GM21619 (cell line): ENCODE measurements around the gene FNIP2.
"Not testable (repeated sequence)": the region's sequence is repeated elsewhere in the genome, so short reads cannot be mapped to it uniquely, and the experiment has no call there.

ENCODE experiments used
- ATAC-seq: cut with Tn5 transposase; IDR thresholded peaks from one replicate; pipeline ENCODE4 v1.9.1; 2021; ENCODE audit not compliant: unreplicated experiment

Gene FNIP2

DNA sequence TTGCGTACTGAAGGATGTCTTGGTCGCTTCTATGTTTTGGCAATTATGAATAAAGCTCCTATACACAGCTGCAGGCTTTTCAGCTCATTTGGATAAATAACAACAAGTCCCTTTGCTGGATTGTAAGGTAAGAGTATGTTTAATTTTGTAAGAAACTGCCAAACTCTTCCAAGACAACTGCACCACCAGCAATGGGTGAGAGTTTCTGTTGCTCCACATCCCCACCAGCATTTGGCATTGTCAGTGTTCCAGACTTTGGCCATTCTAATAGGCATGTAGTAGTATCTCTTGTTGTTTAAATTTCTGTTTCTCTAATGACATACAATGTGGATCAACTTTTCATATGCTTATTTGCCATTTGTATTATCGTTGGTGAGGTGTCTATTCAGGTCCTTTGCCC lies 44.3 kb downstream of the FNIP2 start:
- ATAC-seq = no peak

DNA sequence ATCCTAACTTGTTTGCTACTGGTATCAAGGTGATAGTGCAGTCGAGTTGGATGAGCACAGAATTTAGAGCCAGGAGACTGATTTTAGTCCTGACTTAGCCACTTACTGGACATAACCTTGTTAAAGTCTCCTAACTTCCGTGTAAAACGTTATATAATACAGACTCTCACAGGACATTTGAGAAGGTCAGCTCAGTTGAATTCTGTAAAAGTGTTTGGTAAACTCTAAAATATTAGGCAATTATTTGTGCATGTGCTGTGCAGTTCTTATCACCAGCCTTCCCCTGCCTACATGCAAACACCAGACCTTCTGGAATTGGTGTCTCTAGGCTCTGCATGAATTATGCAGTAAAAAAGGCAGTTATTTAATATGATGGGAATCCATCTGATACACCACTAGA lies 45.4 kb downstream of the FNIP2 start:
- no peak for ATAC-seq

DNA sequence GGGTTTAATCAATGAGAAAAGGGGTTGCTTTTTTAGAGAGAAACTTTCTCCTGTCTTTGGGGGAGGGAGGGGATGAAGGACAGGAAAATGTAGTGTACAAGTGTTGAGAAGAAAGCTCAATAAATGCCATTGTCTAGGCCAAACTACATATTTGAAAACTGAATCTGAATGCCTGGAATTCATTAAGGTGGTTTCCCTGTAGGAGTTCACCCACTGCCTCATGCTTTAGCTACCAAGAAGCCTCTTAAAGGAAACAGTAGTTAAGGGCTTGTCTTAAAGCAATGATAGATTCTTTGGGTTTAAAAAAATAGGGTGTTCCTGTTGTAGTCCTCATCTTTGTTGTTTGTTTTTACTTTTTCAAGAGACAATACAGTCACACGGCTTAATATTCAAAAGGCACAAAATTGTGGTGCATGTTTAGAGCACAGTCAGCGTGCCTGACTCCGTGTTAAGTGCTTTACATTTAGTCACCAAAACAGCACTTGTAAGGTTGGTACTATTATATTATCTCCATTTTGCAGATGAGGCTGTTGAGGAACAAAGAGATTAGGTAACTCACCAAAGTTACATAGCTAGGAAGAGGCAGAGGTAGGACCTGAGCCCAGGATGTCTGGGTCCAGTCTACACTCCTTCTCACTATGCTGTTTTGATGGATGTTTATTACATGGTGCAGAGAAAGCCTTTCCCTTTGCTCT lies 46.0 kb downstream of the FNIP2 start:
- ATAC-seq = no peak

DNA sequence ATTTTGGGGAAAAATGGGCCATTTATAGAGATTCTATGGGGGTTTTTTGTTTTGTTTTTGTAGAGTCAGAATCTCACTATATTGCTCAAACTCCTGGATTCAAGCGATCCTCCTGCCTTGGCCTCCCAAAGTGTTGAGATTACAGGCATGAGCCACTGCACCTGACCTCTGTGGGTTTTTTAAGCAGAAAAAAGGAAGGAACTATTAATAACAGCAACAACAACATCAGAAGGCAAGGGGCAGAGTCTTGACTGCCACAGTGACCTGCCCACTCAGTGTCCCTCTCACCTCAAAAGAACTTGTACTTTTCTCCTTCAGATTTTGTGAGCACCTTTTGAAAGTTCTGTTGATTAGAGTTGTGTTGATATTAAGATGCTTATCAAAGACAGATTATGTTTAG lies 48.1 kb downstream of the FNIP2 start:
- no peak for ATAC-seq

DNA sequence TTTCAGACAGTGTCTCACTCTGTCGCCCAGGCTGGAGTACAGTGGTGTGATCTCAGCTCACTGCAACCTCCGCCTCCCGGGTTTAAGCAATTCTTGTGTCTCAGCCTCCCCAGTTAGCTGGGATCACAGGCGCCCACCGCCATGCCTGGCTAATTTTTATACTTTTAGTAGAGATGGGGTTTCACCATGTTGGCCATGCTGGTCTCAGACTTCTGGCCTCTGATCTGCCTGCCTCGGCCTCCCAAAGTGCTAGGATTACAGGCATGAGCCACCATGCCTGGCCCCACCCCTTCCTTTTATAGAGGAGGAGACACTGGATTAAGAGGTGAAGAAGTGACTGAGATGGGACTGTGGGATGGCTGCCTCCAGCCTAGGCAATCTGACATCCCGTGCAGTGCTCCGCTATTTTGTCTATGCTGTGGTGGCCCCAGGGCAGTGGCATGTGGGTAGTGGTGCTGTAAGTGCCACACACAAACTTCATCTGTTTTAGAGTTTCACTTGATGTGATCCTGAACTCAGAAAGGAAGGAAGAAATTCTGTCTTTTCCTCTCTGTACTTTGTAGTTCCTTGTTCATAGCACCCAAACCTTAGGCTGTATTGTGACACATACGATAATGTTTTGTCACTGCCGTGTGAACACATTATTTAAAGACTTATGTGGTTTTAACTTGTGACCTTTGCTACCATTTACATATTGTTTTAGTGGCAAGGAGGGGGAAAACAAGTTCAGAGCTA lies 48.9 kb downstream of the FNIP2 start:
- ATAC-seq = peak; percentile 59

DNA sequence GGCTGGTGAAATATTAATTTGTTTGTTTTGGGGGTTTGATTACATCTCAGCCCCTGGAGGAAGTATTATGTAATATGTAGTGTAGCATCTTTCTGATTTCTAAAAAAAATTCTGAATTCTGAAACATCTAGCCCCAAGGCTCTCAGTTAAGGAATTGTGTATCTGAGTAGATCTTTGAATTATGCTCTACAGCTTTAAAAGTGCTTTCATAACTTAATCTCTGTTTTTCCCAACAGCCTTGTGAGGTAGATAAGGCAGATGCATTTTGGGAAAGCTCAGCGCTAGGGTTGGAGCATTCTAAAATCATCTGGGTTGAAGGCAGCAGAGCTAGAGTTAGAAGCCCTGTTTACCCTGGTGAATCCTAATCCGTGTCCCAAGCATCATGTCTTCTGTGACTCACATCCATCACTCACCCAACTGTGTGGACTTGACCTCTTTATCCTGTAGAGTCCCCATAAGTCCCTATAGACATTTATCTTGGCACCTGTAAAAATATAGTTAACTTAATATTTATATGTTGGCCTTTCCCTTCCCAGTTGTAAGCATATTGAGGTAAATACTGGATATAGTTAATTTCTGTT lies 49.8 kb downstream of the FNIP2 start:
- ATAC-seq = no peak

DNA sequence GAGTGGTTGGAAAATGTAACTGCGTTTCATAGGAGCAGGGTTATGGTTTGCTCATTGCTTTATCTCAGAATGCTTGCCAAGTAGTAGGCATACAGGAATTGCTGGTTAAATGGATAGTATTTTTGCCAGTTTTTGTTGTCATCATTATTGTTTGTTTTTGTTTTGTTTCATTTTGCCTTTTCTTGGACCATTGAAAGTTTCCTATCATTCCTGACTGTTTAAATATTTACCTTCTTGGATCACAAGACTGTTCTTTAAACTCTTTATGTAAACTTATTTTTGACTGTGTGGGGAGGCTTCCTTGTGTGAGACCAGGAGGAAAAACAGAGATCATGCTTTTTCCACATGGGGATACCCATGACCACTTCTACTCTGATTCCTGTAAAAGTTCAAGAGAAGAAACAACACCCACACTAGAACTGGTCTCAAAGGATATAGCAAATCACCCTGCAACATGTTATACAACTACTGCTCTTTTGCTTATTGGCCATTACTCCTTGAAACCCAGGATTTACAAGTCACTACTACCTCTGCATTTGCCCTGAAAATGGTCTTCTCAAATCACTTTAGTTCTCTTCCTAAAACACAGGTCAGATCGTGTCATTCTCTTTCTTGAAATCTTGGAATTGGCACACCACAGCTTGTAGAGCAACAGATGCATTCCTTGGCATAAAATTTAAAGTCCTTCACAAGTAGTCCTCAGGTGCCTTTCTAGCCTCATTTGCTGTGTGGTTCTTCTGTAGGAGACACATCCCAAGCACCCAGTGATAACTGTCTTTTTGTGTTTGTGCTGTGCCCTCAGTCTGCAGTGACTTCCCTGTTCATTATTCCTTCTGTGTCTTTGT lies 51.3 kb downstream of the FNIP2 start:
- no peak for ATAC-seq

DNA sequence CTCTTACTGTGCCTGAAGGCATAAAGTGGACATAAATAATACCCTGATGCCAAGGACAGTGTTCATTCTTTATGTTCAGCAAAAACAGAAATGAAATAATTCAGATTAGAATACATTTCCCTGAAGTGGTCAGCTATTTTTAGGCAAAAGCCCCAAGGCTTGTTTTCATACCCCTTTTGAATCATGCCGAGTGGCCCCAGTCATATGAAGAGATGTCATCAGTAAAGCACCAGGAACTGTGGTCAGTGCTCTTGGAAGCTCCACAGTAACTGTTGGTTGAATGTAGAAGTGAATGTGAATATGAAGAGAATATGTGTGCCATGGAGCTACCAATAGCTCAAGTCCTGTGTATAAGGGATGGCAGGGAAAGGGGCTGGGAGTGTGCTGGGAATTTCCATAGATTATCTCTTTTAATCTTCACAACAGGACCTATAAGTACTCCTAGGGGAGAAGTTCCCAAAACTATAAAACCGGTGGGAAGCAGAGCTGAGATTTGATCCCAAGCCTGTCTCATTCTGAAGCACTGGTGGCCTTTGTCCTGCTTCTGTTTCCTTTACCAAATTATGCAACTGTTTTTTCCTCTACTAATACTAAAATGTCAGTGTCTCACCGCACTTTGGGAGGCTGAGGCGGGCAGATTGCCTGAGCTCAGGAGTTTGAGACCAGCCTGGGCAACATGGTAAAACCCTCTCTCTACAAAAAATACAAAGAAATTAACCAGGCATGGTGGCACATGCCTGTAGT lies 52.6 kb downstream of the FNIP2 start:
- peak; percentile 38 for ATAC-seq

DNA sequence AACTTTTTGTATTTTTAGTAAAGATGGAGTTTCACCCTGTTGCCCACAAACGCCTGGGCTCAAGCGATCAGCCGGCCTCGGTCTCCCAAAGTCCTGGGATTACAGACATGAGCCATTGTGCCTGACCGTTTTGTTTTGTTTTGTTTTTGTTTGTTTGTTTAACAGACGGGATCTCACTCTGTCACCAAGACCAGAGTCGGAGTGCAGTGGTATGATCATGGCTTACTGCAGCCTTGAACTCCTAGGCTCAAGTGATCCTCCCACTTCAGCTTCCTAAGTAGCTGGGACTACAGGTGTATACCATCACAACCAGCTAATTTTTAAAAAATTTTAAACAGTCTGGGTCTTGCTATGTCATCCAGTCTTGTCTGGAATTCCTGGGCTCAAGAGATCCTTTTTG lies 53.5 kb downstream of the FNIP2 start:
- ATAC-seq = no peak

DNA sequence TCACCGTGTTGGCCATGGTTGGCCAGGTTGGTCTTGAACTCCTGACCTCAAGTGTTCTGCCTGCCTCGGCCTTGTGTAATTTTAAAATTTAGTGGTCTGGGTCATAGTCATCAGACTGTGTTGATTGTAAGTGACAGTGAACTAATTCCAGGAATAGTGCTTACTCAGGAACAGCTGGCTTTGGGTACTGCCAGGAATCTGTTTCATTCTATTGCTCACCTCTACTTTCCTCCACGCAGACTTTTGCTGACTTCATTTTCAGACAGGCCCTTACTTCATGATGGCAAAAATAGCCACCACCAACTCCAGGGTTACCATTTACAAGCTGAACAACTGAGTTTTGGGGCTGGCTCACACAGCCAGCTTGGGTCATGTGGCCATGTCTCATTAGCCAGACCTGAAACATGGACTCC lies 54.6 kb downstream of the FNIP2 start:
- ATAC-seq = peak; percentile 29

DNA sequence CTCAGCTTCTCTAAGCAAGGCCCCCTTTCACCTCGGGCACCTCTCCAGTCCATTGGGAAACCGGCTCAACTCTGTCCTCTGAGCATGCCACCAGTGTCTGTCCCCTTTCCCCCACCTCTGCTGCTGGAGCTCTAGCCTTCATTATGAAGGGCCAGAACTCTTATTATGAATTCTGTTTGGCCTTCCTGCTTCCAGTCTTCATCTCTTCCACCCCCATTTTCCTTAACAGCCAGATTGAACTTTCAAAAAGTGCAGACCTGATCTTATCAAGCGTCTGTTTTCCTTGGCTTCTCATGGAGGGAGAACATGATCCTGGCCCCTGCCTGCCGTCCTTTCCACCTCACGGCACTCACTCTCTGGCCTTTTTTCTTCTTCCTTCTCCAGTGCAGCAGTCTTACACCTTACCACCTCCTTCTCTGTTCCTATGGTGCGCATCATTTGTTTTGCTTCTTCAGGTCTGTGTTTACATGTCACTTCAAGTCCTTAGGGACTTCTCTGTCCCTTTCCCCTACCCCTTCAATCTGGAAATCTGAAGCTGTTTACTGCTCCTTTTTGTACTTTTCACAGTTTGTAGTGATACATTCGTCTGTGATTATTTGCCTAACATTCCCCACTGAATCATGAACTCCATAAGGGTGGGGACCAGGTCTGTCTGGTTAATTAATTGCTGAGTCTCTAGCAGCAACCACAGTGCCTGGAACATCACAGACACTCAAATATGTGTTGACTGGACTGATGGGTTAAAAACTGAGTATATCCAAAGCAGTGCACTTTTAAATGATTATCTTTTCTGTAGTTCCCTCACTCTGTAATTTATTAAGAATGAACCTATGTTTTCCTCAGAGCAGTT lies 55.8 kb downstream of the FNIP2 start:
- ATAC-seq = peak; percentile 20

DNA sequence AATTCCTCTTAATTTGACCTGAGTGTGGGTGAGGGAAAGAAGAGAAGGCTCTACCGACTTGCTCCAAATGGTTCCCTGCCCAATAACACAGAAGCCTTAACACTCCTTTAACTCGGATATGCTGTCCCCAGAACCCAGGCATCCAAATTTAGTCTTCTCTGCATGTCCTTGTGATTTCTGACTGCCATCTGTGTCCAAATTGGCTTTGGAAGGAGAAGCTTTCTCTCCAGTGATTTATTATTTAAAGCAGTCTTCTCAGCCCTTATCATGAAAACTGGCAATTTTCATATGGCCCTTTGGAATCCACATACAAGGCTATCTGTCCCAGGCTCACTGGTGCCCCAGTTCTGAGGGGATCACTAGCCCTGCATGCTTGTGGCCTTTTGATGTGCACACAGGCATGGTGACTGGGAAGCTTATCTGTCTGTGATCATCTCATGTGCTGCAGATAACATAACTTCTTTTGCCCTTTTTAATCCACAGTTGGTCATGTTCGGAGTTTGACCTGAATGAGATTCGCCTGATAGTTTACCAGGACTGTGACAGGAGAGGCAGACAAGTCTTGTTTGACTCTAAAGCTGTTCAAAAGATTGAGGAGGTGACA lies 56.7 kb downstream of the FNIP2 start:
- peak; percentile 5 for ATAC-seq

DNA sequence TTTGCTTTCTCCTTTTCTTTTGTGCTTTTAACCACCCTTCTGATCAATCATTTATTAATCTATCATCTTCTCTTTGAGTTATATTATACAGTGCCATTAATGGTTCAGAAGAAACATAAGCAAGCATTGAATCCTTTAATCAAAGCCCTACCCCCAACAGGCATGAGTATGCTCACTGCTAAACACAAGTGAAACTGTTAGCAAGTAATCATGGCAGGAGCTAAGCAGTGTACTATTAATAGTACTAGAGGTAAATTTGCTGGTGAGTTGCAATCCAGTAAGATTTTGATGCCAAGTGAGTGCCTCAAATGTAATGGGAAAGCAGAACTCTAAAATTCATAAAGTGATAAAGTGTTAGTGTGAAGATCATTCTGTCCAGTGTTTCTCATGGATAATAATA lies 57.2 kb downstream of the FNIP2 start:
- ATAC-seq = peak; percentile 57

DNA sequence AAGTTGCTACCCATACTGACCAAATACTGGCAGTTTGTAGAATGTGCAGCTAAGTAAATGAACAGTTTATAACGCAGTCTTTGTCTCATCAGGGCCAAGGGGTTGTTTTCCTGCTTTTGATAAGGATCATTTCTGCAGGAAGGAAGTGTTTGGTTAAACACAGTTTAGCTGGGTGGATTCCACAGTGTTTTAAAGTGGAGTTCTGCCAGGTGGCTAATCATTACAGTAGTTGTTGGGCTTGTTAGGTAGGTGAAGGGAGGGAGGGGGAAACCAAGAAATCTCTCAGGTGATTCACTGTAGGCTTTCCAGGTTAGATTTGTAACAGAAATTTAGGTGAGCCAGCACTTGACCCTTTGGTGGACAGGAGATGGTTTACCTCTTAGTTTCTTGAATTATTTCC lies 58.1 kb downstream of the FNIP2 start:
- ATAC-seq = peak; percentile 25

DNA sequence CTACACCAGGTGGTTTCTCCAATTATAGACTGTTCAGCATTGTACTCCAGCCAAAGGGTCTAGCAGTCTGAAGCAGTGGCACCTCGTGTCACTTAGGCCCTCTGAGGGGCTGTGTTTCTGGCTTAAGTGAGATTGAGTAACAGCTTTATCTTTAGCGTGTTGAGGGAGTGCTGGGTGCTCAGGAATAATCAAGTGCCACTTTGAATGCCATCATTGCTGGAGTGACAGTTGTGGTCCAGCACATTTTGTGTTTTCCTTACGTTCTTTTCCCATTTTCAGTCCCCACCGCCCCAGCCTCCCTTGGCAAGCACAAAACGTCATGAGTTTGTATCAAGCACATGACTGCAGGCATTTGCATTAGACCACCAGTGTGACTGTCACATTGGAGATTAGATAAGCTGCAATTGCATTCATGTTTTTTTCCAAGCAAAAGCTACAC lies 58.7 kb downstream of the FNIP2 start:
- ATAC-seq = no peak

DNA sequence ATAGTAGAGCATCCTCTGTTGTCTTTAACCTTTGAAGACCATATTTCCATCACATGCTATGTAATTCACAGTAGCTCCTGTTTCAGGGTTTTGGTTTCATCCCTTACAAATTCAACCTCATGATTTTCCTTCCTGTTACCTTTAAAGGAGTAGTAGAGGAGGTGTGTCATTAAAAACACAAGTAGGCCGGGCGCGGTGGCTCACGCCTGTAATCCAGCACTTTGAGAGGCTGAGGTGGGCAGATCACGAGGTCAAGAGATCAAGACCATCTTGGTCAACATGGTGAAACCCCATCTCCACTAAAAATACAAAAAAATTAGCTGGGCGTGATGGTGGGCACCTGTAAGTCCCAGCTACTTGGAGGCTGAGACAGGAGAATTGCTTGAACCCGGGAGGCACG lies 59.3 kb downstream of the FNIP2 start:
- ATAC-seq = not testable (repeated sequence)

DNA sequence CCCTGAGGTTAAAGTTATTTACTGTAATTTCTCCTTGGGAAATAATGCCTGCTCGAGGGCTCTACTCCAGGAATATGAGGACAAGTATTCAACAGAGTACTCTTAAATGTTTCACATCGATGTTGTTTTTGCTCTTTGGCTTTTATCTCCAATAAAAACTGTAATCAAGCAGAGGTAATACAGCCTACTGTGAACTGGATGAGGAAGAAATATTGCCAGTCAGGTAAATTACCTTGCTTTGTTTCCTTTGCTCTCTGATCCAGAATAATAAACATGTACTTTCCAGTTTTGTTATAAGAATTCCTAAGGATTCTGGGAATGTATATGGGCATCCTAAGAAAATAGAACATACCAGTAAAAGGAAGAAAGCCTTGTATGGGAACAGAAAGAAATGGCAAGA lies 60.4 kb downstream of the FNIP2 start:
- ATAC-seq = no peak

DNA sequence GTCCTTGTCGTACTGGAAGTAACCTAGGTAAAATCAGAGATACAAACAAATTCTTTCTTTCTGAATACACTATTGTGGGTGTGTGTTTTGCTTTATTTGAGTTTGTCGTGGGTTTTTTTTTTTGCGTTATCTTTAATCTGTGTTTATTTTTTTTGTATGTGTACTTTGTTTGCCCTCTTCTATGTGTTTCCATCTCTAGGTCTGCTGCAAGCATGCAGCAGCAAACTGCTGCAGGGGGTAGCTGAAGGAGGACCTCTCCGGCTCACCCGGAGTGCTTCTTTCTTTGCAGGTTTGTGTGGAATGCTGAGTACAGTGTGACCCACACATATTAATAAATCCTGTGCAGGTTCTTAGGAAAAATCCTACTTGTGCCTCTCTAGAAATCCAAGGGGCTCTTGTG lies 64.8 kb downstream of the FNIP2 start:
- ATAC-seq = no peak

DNA sequence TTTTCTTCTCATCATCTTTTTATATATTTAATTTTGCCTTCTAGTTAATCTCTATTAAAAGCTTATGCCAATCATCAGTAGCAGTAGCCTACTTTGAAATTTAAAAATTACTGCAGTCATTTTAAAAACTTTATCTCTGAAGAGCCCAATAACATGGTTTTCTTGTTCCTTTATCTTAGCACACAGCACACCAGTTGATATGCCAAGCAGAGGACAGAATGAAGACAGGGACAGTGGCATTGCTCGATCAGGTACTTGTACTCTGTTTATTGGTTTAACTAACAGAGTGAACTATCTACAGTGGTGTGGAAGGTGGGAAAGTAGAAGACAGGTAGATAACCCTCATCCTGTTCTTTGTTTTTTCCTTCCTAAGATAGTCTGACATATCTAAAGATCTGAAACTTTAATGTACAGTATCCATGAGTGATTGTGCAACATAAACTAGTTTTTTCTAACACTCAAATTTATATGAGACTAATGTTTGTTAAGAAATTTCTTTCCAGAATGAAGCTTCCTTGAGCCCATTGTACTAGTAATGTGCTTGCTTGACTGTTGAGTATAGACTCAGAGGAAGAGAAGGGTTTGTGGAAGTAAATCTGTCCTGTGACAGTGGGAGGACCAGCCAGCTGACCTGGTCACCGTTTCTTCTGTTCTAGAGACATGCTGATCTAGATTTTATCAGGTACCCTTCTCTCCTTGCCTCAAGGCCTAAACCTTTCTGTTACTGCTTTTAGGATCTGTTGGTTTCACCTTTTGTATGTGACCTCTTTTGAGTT lies 66.6 kb downstream of the FNIP2 start:
- no peak for ATAC-seq
